AG04449 (cell line): ENCODE results near the gene HSPA8.

Experiments used
- CTCF ChIA-PET: fragments of 350-600 bp; formaldehyde crosslinking; extraction: SDS; loops from one replicate; lab custom pipeline; 2021; ENCODE audit warnings: antibody characterized with exemption; lab: Yijun Ruan, JAX
- POLR2A ChIA-PET: fragments of 400-600, 350-600 bp; formaldehyde crosslinking; extraction: SDS; loops from one replicate; lab custom pipeline; 2020; ENCODE audit warnings: antibody characterized with exemption, inconsistent platforms; lab: Yijun Ruan, JAX
- DNase-seq: peaks from one replicate; pipeline ENCODE4 v3.0.0-alpha.2; 2010; ENCODE audit warnings: low read depth, low spot score
- H3K4me3 ChIP-seq: 2 replicates; pipeline ENCODE4 v1.5.1; 2011; ENCODE audit warnings: low read depth, mild to moderate bottlenecking, control low read depth, low read length
- CTCF ChIP-seq: IDR thresholded peaks from one replicate; pipeline ENCODE4 v1.5.1; 2011; ENCODE audit warnings: mild to moderate bottlenecking, moderate library complexity, low read length, control low read depth, inconsistent platforms; ENCODE audit not compliant: insufficient read depth; ENCODE audit errors: missing control alignments

Gene HSPA8

GRCh38 chr11:123076484-123076883 is 14.5 kb upstream of the HSPA8 start:
- ChIA-PET CTCF (interaction anchor here (0.8 kb wide), 1 partner anchor 185 kb away, joined by 4 read pairs; no protein-coding TSS in a partner anchor), POLR2A (no interaction called here)
- no peak overlapping the region for H3K4me3 ChIP-seq
- TF ChIP-seq CTCF, result no peak
- DNase-seq, result no peak

- no peak for TF ChIP-seq CTCF
- DNase-seq, result no peak
- ChIA-PET POLR2A (interaction anchor here (0.6 kb wide), 1 partner anchor 135 kb away, joined by 3 read pairs; no protein-coding TSS in a partner anchor), CTCF (no interaction called here)
- no peak overlapping the region for H3K4me3 ChIP-seq
These were observed 11.6 kb upstream of the HSPA8 start for GRCh38 chr11:123073343-123074057.

- no peak overlapping the region for H3K4me3 ChIP-seq
- CTCF ChIA-PET, result interaction anchor here (1.5 to 1.7 kb wide), 2 partner anchors 38 to 174 kb away, joined by 3 to 4 read pairs; no protein-coding TSS in a partner anchor
- POLR2A ChIA-PET, result no interaction called here
- no peak for DNase-seq
- TF ChIP-seq CTCF, result no peak
These were observed 10.8 kb upstream of the HSPA8 start for GRCh38 chr11:123072762-123073161.

GRCh38 chr11:123072332-123072761 is 10.4 kb upstream of the HSPA8 start:
- no peak overlapping the region for H3K4me3 ChIP-seq
- POLR2A ChIA-PET, result no interaction called here
- CTCF ChIA-PET, result interaction anchor here (1.5 to 1.7 kb wide), 2 partner anchors 39 to 175 kb away, joined by 3 to 4 read pairs; no protein-coding TSS in a partner anchor
- no peak for TF ChIP-seq CTCF
- DNase-seq, result no peak

- CTCF ChIA-PET, result interaction anchor here (1.5 to 2.3 kb wide), 2 partner anchors 15 to 191 kb away, joined by 3 to 7 read pairs; no protein-coding TSS in a partner anchor
These were observed 8.2 kb upstream of the HSPA8 start for GRCh38 chr11:123069908-123070821.

More at GRCh38 chr11:123069908-123070821, 8.2 kb upstream of the HSPA8 start:
- no peak overlapping the region for H3K4me3 ChIP-seq
- POLR2A ChIA-PET, result no interaction called here
- DNase-seq, result no peak
- TF ChIP-seq CTCF, result no peak
